ENCODE measurements around the gene KRTAP5-6.
"Not testable (repeated sequence)": the region's sequence is repeated elsewhere in the genome, so short reads cannot be mapped to it uniquely, and the experiment has no call there.

Gene KRTAP5-6

GRCh38 chr11:1661454-1662269 is 35.3 kb upstream of the KRTAP5-6 start:
- not testable (repeated sequence) for H3K27ac ChIP-seq (ENCODE audit: low read depth in 2 of 2, low read length in 2 of 2); H3K4me1 ChIP-seq (ENCODE audit: control insufficient read depth in 2 of 2, insufficient read depth in 2 of 2, low read length in 2 of 2); H3K4me3 ChIP-seq (ENCODE audit: low read length in 2 of 2); H3K9ac ChIP-seq (ENCODE audit: low read depth in 1 of 2, low read length in 2 of 2); H3K27me3 ChIP-seq (ENCODE audit: control insufficient read depth in 2 of 2, insufficient read depth in 2 of 2, low read length in 2 of 2); H3K9me3 ChIP-seq (ENCODE audit: control insufficient read depth in 2 of 2, low read length in 2 of 2); H3K36me3 ChIP-seq (ENCODE audit: control insufficient read depth in 2 of 2, insufficient read depth in 2 of 2, low read length in 2 of 2)

GRCh38 chr11:1662699-1663283 is 34.2 kb upstream of the KRTAP5-6 start:
- H3K4me3 ChIP-seq (ENCODE audit: low read length in 2 of 2); H3K9me3 ChIP-seq (ENCODE audit: control insufficient read depth in 2 of 2, low read length in 2 of 2); H3K36me3 ChIP-seq (ENCODE audit: control insufficient read depth in 2 of 2, insufficient read depth in 2 of 2, low read length in 2 of 2); H3K27me3 ChIP-seq (ENCODE audit: control insufficient read depth in 2 of 2, insufficient read depth in 2 of 2, low read length in 2 of 2); H3K4me1 ChIP-seq (ENCODE audit: control insufficient read depth in 2 of 2, insufficient read depth in 2 of 2, low read length in 2 of 2); H3K9ac ChIP-seq (ENCODE audit: low read depth in 1 of 2, low read length in 2 of 2); H3K27ac ChIP-seq (ENCODE audit: low read depth in 2 of 2, low read length in 2 of 2): not testable (repeated sequence)

- H3K27ac ChIP-seq (ENCODE audit: low read depth in 2 of 2, low read length in 2 of 2) = no peak overlapping the region
- no peaks in the 10 kb centered on the region for H3K36me3 ChIP-seq (ENCODE audit: control insufficient read depth in 2 of 2, insufficient read depth in 2 of 2, low read length in 2 of 2)
- no peaks in the 10 kb centered on the region for H3K4me1 ChIP-seq (ENCODE audit: control insufficient read depth in 2 of 2, insufficient read depth in 2 of 2, low read length in 2 of 2)
- H3K9me3 ChIP-seq (ENCODE audit: control insufficient read depth in 2 of 2, low read length in 2 of 2) = no peaks in the 10 kb centered on the region
- no peak overlapping the region for H3K9ac ChIP-seq (ENCODE audit: low read depth in 1 of 2, low read length in 2 of 2)
- no peak overlapping the region for H3K4me3 ChIP-seq (ENCODE audit: low read length in 2 of 2)
- H3K27me3 ChIP-seq (ENCODE audit: control insufficient read depth in 2 of 2, insufficient read depth in 2 of 2, low read length in 2 of 2) = peaks cover 7 to 12% of the 10 kb centered on the region in 2 donors
These were observed 31.7 kb upstream of the KRTAP5-6 start for GRCh38 chr11:1665313-1665712.

GRCh38 chr11:1667121-1667850 is 29.7 kb upstream of the KRTAP5-6 start:
- Histone ChIP-seq H3K36me3 (ENCODE audit: control insufficient read depth in 2 of 2, insufficient read depth in 2 of 2, low read length in 2 of 2) (no peaks in the 10 kb centered on the region), H3K4me1 (ENCODE audit: control insufficient read depth in 2 of 2, insufficient read depth in 2 of 2, low read length in 2 of 2) (no peaks in the 10 kb centered on the region), H3K9ac (ENCODE audit: low read depth in 1 of 2, low read length in 2 of 2) (no peak overlapping the region), H3K9me3 (ENCODE audit: control insufficient read depth in 2 of 2, low read length in 2 of 2) (no peaks in the 10 kb centered on the region), H3K27ac (ENCODE audit: low read depth in 2 of 2, low read length in 2 of 2) (no peak overlapping the region), H3K27me3 (ENCODE audit: control insufficient read depth in 2 of 2, insufficient read depth in 2 of 2, low read length in 2 of 2) (peaks cover 9 to 16% of the 10 kb centered on the region in 2 donors), H3K4me3 (ENCODE audit: low read length in 2 of 2) (no peak overlapping the region)

- Histone ChIP-seq H3K27me3 (ENCODE audit: control insufficient read depth in 2 of 2, insufficient read depth in 2 of 2, low read length in 2 of 2) (peaks cover 12 to 16% of the 10 kb centered on the region in 2 donors), H3K36me3 (ENCODE audit: control insufficient read depth in 2 of 2, insufficient read depth in 2 of 2, low read length in 2 of 2) (no peaks in the 10 kb centered on the region), H3K9ac (ENCODE audit: low read depth in 1 of 2, low read length in 2 of 2) (no peak overlapping the region), H3K4me1 (ENCODE audit: control insufficient read depth in 2 of 2, insufficient read depth in 2 of 2, low read length in 2 of 2) (no peaks in the 10 kb centered on the region), H3K9me3 (ENCODE audit: control insufficient read depth in 2 of 2, low read length in 2 of 2) (no peaks in the 10 kb centered on the region), H3K4me3 (ENCODE audit: low read length in 2 of 2) (no peak overlapping the region), H3K27ac (ENCODE audit: low read depth in 2 of 2, low read length in 2 of 2) (no peak overlapping the region)
These were observed 29.1 kb upstream of the KRTAP5-6 start for GRCh38 chr11:1667906-1668305.

GRCh38 chr11:1668911-1669473 is 28.0 kb upstream of the KRTAP5-6 start:
- H3K27me3 ChIP-seq (ENCODE audit: control insufficient read depth in 2 of 2, insufficient read depth in 2 of 2, low read length in 2 of 2) = peaks cover 12 to 16% of the 10 kb centered on the region in 2 donors
- H3K27ac ChIP-seq (ENCODE audit: low read depth in 2 of 2, low read length in 2 of 2) = no peak overlapping the region
- no peaks in the 10 kb centered on the region for H3K9me3 ChIP-seq (ENCODE audit: control insufficient read depth in 2 of 2, low read length in 2 of 2)
- H3K36me3 ChIP-seq (ENCODE audit: control insufficient read depth in 2 of 2, insufficient read depth in 2 of 2, low read length in 2 of 2) = no peaks in the 10 kb centered on the region
- no peaks in the 10 kb centered on the region for H3K4me1 ChIP-seq (ENCODE audit: control insufficient read depth in 2 of 2, insufficient read depth in 2 of 2, low read length in 2 of 2)
- no peak overlapping the region for H3K9ac ChIP-seq (ENCODE audit: low read depth in 1 of 2, low read length in 2 of 2)
- H3K4me3 ChIP-seq (ENCODE audit: low read length in 2 of 2) = no peak overlapping the region

- H3K4me3 ChIP-seq (ENCODE audit: low read length in 2 of 2) = no peak overlapping the region
- H3K9ac ChIP-seq (ENCODE audit: low read depth in 1 of 2, low read length in 2 of 2) = no peak overlapping the region
- peaks cover 16 to 17% of the 10 kb centered on the region in 2 donors for H3K27me3 ChIP-seq (ENCODE audit: control insufficient read depth in 2 of 2, insufficient read depth in 2 of 2, low read length in 2 of 2)
- H3K4me1 ChIP-seq (ENCODE audit: control insufficient read depth in 2 of 2, insufficient read depth in 2 of 2, low read length in 2 of 2) = no peaks in the 10 kb centered on the region
- no peak overlapping the region for H3K27ac ChIP-seq (ENCODE audit: low read depth in 2 of 2, low read length in 2 of 2)
- no peaks in the 10 kb centered on the region for H3K36me3 ChIP-seq (ENCODE audit: control insufficient read depth in 2 of 2, insufficient read depth in 2 of 2, low read length in 2 of 2)
- no peaks in the 10 kb centered on the region for H3K9me3 ChIP-seq (ENCODE audit: control insufficient read depth in 2 of 2, low read length in 2 of 2)
These were observed 27.3 kb upstream of the KRTAP5-6 start for GRCh38 chr11:1669546-1670218.

- not testable (repeated sequence) for H3K9me3 ChIP-seq (ENCODE audit: control insufficient read depth in 2 of 2, low read length in 2 of 2); H3K4me3 ChIP-seq (ENCODE audit: low read length in 2 of 2); H3K4me1 ChIP-seq (ENCODE audit: control insufficient read depth in 2 of 2, insufficient read depth in 2 of 2, low read length in 2 of 2); H3K36me3 ChIP-seq (ENCODE audit: control insufficient read depth in 2 of 2, insufficient read depth in 2 of 2, low read length in 2 of 2); H3K9ac ChIP-seq (ENCODE audit: low read depth in 1 of 2, low read length in 2 of 2); H3K27ac ChIP-seq (ENCODE audit: low read depth in 2 of 2, low read length in 2 of 2)
- peaks cover 16 to 18% of the 10 kb centered on the region in 2 donors for H3K27me3 ChIP-seq (ENCODE audit: control insufficient read depth in 2 of 2, insufficient read depth in 2 of 2, low read length in 2 of 2)
These were observed 26.5 kb upstream of the KRTAP5-6 start for GRCh38 chr11:1670457-1670856.

- H3K36me3 ChIP-seq (ENCODE audit: control insufficient read depth in 2 of 2, insufficient read depth in 2 of 2, low read length in 2 of 2) = no peaks in the 10 kb centered on the region
- no peak overlapping the region for H3K9ac ChIP-seq (ENCODE audit: low read depth in 1 of 2, low read length in 2 of 2)
- no peak overlapping the region for H3K27ac ChIP-seq (ENCODE audit: low read depth in 2 of 2, low read length in 2 of 2)
- no peaks in the 10 kb centered on the region for H3K9me3 ChIP-seq (ENCODE audit: control insufficient read depth in 2 of 2, low read length in 2 of 2)
- H3K27me3 ChIP-seq (ENCODE audit: control insufficient read depth in 2 of 2, insufficient read depth in 2 of 2, low read length in 2 of 2) = peaks cover 16 to 18% of the 10 kb centered on the region in 2 donors
- H3K4me1 ChIP-seq (ENCODE audit: control insufficient read depth in 2 of 2, insufficient read depth in 2 of 2, low read length in 2 of 2) = no peaks in the 10 kb centered on the region
- H3K4me3 ChIP-seq (ENCODE audit: low read length in 2 of 2) = no peak overlapping the region
These were observed 26.1 kb upstream of the KRTAP5-6 start for GRCh38 chr11:1670905-1671371.
